Kidney (tissue), 14 donors: ENCODE measurements around the gene TRIL. TPM values are rescaled to one million over a fixed set of nuclear protein-coding genes. Genes with fewer than 3 reads are reported as not detected.

Experiments used
- DNase-seq, 5 donors: peaks; one replicate each; pipeline ENCODE4 v3.0.0-alpha.2; 2013 to 2020
- FAIRE-seq: peaks from 2 replicates; lab custom pipeline; 2012; peaks lifted over from hg19 to GRCh38; lab: Jason Lieb, UNC
- H3K27ac ChIP-seq, 2 donors: one replicate each; pipeline ENCODE4 v1.7.0; 2013; ENCODE audit warnings: low read depth in 2 of 2, low read length in 2 of 2, inconsistent platforms in 1 of 2
- H3K27me3 ChIP-seq: one replicate; pipeline ENCODE4 v1.7.1; 2013; ENCODE audit warnings: low read length, inconsistent platforms; ENCODE audit not compliant: control insufficient read depth, insufficient read depth
- H3K36me3 ChIP-seq, 3 donors: one replicate each; pipeline versions ENCODE4 v1.7.0 to v1.7.1; 2013; ENCODE audit warnings: low read length in 3 of 3, control low read depth in 1 of 3, inconsistent platforms in 1 of 3; ENCODE audit not compliant: insufficient read depth in 3 of 3, control insufficient read depth in 2 of 3
- H3K4me1 ChIP-seq, 3 donors: one replicate each; pipeline versions ENCODE4 v1.7.0 to v1.7.1; 2013; ENCODE audit warnings: low read length in 3 of 3, inconsistent platforms in 1 of 3, low read depth in 1 of 3; ENCODE audit not compliant: control insufficient read depth in 2 of 3, insufficient read depth in 2 of 3
- H3K4me3 ChIP-seq, 3 donors: one replicate each; pipeline versions ENCODE4 v1.7.0 to v1.8.1; 2013; ENCODE audit warnings: low read length in 3 of 3, control low read depth in 1 of 3, inconsistent platforms in 1 of 3
- H3K9ac ChIP-seq, 3 donors: one replicate each; pipeline versions ENCODE4 v1.7.0 to v1.7.1; 2013; ENCODE audit warnings: low read length in 3 of 3, control low read depth in 1 of 3, inconsistent platforms in 1 of 3
- H3K9me3 ChIP-seq, 3 donors: one replicate each; pipeline versions ENCODE4 v1.7.0 to v1.7.1; 2013; ENCODE audit warnings: low read length in 3 of 3, control low read depth in 1 of 3, inconsistent platforms in 1 of 3; ENCODE audit not compliant: control insufficient read depth in 2 of 3, insufficient read depth in 1 of 3
- CTCF ChIP-seq: IDR thresholded peaks from 3 replicates; pipeline ENCODE4 v1.5.1; 2012; ENCODE audit warnings: mild to moderate bottlenecking, moderate library complexity, borderline replicate concordance; ENCODE audit not compliant: insufficient read depth; ENCODE audit errors: extremely low read depth
- intact Hi-C: fragments of 100-400 bp; cut with DNase I; formaldehyde crosslinking; loops from one replicate; pipeline ENCODE4 v1.11.1; 2022
- polyA plus RNA-seq: library from polyadenylated mRNA; stranded (reverse); fragments of 350-450 nt; fragmentation: Illumina TruSeq; extraction: RNeasy Lipid Tissue Mini Kit (QIAGEN cat#74804); gene quantifications from one replicate; pipeline ENCODE4 v1.2.3, GENCODE V29; 2014; ENCODE audit warnings: low read depth, low replicate concordance; ENCODE audit not compliant: insufficient read depth
- total RNA-seq: library from RNA; stranded (reverse); fragmentation: NEBNext Ultra II Directional; extraction: Animal tissue kit (Norgen Biotek cat#: 25700); gene quantifications from one replicate; pipeline ENCODE4 v1.2.1, GENCODE V29; 2021
- donor health status: control.
- donor health status: control.
- donor health status: control.
- donor health status: control.
- donor health status: control.
- donor health status: DM: yes; HTN: yes; CAD: no.
- donor health status: Normal renal cell carcinoma (clear cell type).

TRIL gene
- total and polyA plus RNA-seq, 2 donors from 2014 or later, result 4.2 to 6.1 TPM

GRCh38 chr7:28996836-28997235 lies 38.7 kb upstream of the TRIL start:
- intact Hi-C loops, result no loop called here
- DNase-seq (peak in 1 of 5 donors; percentile 47), FAIRE-seq (no peak)
- peaks cover 3 to 6% (median 4%) of the 10 kb centered on the region in 3 donors for H3K4me1 ChIP-seq
- no peaks in the 10 kb centered on the region for H3K27me3 ChIP-seq
- peak overlapping the region in 1 of 2 donors; percentile 32 for H3K27ac ChIP-seq
- TF ChIP-seq CTCF, result no peak
- no peak overlapping the region for H3K4me3 ChIP-seq
- H3K9me3 ChIP-seq, result no peaks in the 10 kb centered on the region
- H3K36me3 ChIP-seq, result peaks cover 0 to 3% (median 0%) of the 10 kb centered on the region in 3 donors
- H3K9ac ChIP-seq, result no peak overlapping the region

GRCh38 chr7:28993371-28993770 lies 35.2 kb upstream of the TRIL start:
- Histone ChIP-seq H3K27ac (no peak overlapping the region), H3K36me3 (no peaks in the 10 kb centered on the region), H3K9me3 (no peaks in the 10 kb centered on the region), H3K4me1 (peaks cover 2 to 3% (median 3%) of the 10 kb centered on the region in 3 donors), H3K9ac (no peak overlapping the region), H3K27me3 (no peaks in the 10 kb centered on the region), H3K4me3 (no peak overlapping the region)
- no peak for FAIRE-seq
- intact Hi-C loops, result no loop called here
- DNase-seq, result no peak
- TF ChIP-seq CTCF, result no peak

- no peak for FAIRE-seq
- DNase-seq, result no peak
- H3K9ac ChIP-seq, result no peak overlapping the region
- H3K4me3 ChIP-seq, result no peak overlapping the region
- H3K9me3 ChIP-seq, result no peaks in the 10 kb centered on the region
- H3K27me3 ChIP-seq, result no peaks in the 10 kb centered on the region
- TF ChIP-seq CTCF, result no peak
- H3K4me1 ChIP-seq, result no peaks in the 10 kb centered on the region
- H3K36me3 ChIP-seq, result no peaks in the 10 kb centered on the region
- H3K27ac ChIP-seq, result no peak overlapping the region
- intact Hi-C loops, result no loop called here
Observed at GRCh38 chr7:28992798-28993197, 34.7 kb upstream of the TRIL start.
